Parathyroid adenoma (tissue), 2 donors: ENCODE results near the gene RLN3.

Experiments
- H2AFZ ChIP-seq: fragments of 300-600 bp; sonication (generic); one replicate; pipeline ENCODE4 v1.7.0; 2017; ENCODE audit warnings: antibody characterized with exemption, mild to moderate bottlenecking
- H3K27ac ChIP-seq: fragments of 300-600 bp; sonication (generic); one replicate; pipeline ENCODE4 v1.7.0; 2017
- H3K27me3 ChIP-seq: fragments of 300-600 bp; sonication (generic); one replicate; pipeline ENCODE4 v1.7.0; 2017; ENCODE audit warnings: low read length; ENCODE audit not compliant: control insufficient read depth, insufficient read depth
- H3K36me3 ChIP-seq: fragments of 300-600 bp; sonication (generic); one replicate; pipeline ENCODE4 v1.7.0; 2017; ENCODE audit warnings: low read length; ENCODE audit not compliant: control insufficient read depth, insufficient read depth
- H3K4me1 ChIP-seq: fragments of 300-600 bp; sonication (generic); one replicate; pipeline ENCODE4 v1.7.0; 2017; ENCODE audit warnings: control low read depth
- H3K4me2 ChIP-seq: fragments of 300-600 bp; sonication (generic); one replicate; pipeline ENCODE4 v1.7.0; 2017; ENCODE audit warnings: low read length
- H3K4me3 ChIP-seq: fragments of 300-600 bp; sonication (generic); one replicate; pipeline ENCODE4 v1.7.0; 2017; ENCODE audit warnings: low read depth, low read length
- H3K79me2 ChIP-seq: fragments of 300-600 bp; sonication (generic); one replicate; pipeline ENCODE4 v1.7.0; 2017; ENCODE audit warnings: control low read depth
- H3K9ac ChIP-seq: fragments of 300-600 bp; sonication (generic); one replicate; pipeline ENCODE4 v1.7.0; 2017; ENCODE audit warnings: mild to moderate bottlenecking
- H3K9me3 ChIP-seq: fragments of 300-600 bp; sonication (generic); one replicate; pipeline ENCODE4 v1.7.0; 2017; ENCODE audit warnings: low read length; ENCODE audit not compliant: control insufficient read depth
- CTCF ChIP-seq: fragments of 300-600 bp; sonication (generic); IDR thresholded peaks from one replicate; pipeline ENCODE4 v1.7.0; 2017; ENCODE audit warnings: antibody characterized with exemption, mild to moderate bottlenecking
- donor health status: primary hyperparathyroidism.

RLN3 gene

GRCh38 chr19:14066134-14066533 lies 38.2 kb downstream of the RLN3 start:
- H2AFZ ChIP-seq, result no peak overlapping the region
- no peak overlapping the region for H3K4me3 ChIP-seq
- TF ChIP-seq CTCF, result no peak
- no peaks in the 10 kb centered on the region for H3K9me3 ChIP-seq
- no peak overlapping the region for H3K4me2 ChIP-seq
- H3K27ac ChIP-seq, result no peak overlapping the region
- no peaks in the 10 kb centered on the region for H3K79me2 ChIP-seq
- no peaks in the 10 kb centered on the region for H3K36me3 ChIP-seq
- H3K4me1 ChIP-seq, result peaks cover 5% of the 10 kb centered on the region
- no peaks in the 10 kb centered on the region for H3K27me3 ChIP-seq
- H3K9ac ChIP-seq, result no peak overlapping the region

GRCh38 chr19:14070268-14071050 lies 42.5 kb downstream of the RLN3 start:
- Histone ChIP-seq H3K36me3 (no peaks in the 10 kb centered on the region), H3K4me2 (peak overlapping the region; percentile 17), H3K9me3 (no peaks in the 10 kb centered on the region), H3K27me3 (no peaks in the 10 kb centered on the region), H3K79me2 (no peaks in the 10 kb centered on the region), H2AFZ (no peak overlapping the region), H3K9ac (no peak overlapping the region), H3K4me1 (peaks cover 4% of the 10 kb centered on the region), H3K4me3 (no peak overlapping the region), H3K27ac (no peak overlapping the region)
- TF ChIP-seq CTCF, result no peak

GRCh38 chr19:14072535-14073260 lies 44.8 kb downstream of the RLN3 start, which contains the start of gene MISP3:
MISP3 (plus strand) TSS chr19:14072786; CDS start chr19:14073310, 524 bp downstream.
- H3K4me2 ChIP-seq, result peak within 1 kb of the TSS; percentile 65

GRCh38 chr19:14073261-14073924 lies 45.4 kb downstream of the RLN3 start:
- peak overlapping the region; percentile 90 for H3K4me3 ChIP-seq
- H3K4me1 ChIP-seq, result peaks cover 6% of the 10 kb centered on the region
- H3K9ac ChIP-seq, result peak overlapping the region; percentile 16

More at GRCh38 chr19:14072535-14073260, 44.8 kb downstream of the RLN3 start, which contains the start of gene MISP3:
- Histone ChIP-seq H3K27me3 (no peaks in the 10 kb centered on the region), H3K9ac (peak within 1 kb of the TSS; percentile 77), H3K4me1 (peaks cover 6% of the 10 kb centered on the region), H3K79me2 (no peaks in the 10 kb centered on the region), H2AFZ (peak within 1 kb of the TSS; percentile 99), H3K4me3 (peak within 1 kb of the TSS; percentile 90), H3K36me3 (no peaks in the 10 kb centered on the region), H3K27ac (peak within 1 kb of the TSS; percentile 97), H3K9me3 (no peaks in the 10 kb centered on the region)
- TF ChIP-seq CTCF, result no peak

More at GRCh38 chr19:14073261-14073924, 45.4 kb downstream of the RLN3 start:
- Histone ChIP-seq H3K36me3 (no peaks in the 10 kb centered on the region), H2AFZ (peak overlapping the region; percentile 99), H3K79me2 (no peaks in the 10 kb centered on the region), H3K27ac (peak overlapping the region; percentile 97), H3K27me3 (no peaks in the 10 kb centered on the region), H3K9me3 (no peaks in the 10 kb centered on the region), H3K4me2 (peak overlapping the region; percentile 65)
- no peak for TF ChIP-seq CTCF
